ENCODE measurements around the gene SSTR5.
"Not testable (repeated sequence)": the region's sequence is repeated elsewhere in the genome, so short reads cannot be mapped to it uniquely, and the experiment has no call there.

SSTR5 gene

DNA sequence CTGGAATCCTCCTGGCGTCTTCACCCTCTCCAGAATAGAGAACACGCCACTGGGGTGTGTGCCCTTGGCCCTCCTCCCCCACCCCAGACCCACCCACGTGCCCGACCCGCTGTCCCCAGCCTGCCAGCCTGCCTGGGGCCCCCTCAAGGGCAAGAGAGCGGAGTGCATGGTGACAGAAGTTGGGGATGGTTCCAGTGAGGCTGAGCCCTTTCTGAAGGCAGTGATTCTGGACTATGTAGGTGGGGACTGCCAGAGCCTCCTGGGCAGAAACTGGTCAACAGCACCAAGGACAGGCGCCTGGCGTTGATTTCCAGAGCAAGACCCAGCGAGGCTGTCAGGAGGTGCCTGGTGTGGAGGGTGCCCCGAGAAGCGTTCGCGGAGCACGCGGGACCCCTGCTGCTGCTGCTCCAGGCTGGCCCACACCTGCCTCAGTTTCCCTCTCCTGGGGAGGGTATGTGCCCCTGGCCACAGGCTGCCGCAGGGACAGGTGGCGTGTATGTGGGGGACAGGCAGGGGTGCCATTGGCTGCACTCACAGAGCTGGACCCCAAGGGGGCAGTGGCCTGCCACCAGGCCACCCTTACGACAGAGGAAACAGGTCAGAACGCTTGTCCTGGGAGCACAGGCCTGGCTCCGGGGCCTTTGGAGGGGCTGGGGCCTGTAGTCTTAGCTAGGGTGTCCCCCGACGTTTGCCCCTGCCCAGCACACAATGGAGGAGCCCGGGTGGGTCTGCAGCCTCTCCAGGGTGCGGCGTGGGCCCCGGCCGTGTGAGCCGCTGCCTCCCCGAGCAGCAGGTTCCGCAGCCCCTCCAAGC lies 1.2 kb downstream of the SSTR5 start:
- no peak for DNase-seq (ENCODE audit: low spot score)

DNA sequence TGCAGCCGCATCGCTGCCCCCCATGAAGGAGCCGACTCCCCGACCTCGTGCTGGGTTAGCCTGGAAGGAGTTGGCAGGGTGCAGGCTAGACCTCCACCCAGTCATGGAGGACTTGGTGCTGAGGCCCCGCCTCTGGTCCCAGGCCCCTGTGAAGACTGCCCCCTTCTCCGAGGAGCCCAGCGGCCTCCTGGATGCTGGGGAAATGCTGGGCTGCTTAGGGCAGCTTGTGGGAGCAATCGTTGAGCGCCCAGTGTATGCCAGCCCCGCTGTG lies 1.8 kb downstream of the SSTR5 start:
- no peak for DNase-seq (ENCODE audit: low spot score)

DNA sequence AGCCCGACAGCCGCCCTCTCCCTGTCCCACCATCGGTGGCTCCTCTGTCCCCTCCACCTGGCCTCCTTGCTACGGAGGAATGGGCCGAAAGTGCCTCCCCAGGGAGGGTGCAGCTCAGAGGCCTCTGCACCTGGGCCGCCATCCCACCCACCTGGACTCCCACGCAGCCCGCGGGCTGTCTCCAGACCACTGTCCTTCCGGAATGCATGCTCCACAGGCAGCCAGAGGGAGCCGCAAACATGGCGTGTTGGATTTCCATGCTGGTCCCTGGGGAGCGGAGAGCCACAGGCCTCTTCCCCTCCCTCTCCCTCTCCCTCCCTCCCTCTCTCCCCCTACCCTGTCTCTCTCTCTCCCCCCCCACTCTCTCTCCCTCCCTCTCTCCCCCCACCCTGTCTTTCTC lies 3.0 kb downstream of the SSTR5 start:
- DNase-seq (ENCODE audit: low spot score) = no peak

DNA sequence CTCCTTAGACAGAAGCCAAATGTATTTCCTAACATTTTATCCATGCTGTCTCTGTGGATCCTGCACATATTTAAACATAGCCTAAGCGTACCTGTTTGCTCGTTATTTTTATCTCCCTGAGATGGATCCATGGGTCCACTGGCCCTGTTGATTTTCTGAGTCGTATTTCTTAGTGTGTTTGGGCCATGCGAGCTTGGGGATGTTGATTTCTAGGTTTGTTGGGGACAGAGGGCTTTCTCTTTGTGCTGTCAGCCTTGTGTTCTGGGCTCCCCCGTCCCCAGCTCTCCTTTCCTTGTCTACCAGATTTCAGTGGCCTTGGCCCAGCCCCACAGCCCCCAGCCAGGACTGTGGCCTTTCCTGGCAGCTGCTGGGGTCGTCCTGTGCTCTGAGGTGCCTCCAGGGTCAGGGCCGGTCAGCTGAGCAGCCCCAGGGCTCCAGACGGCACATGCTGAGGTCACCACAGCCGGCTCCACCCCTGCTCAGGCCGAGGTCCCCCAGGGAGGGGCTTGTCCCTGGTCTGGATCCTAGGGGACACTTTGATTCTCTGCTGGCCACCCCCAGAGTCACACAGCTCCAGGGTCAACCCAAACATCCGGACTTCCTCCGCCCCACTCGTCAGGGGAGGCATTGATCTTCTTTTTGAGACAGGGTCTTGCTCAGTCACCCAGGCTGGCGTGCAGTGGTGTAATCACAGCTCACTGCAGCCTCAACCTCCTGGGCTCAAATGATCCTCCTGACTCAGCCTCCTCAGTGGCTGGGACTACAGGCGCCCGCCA lies 4.4 kb downstream of the SSTR5 start:
- no peak for DNase-seq (ENCODE audit: low spot score)

DNA sequence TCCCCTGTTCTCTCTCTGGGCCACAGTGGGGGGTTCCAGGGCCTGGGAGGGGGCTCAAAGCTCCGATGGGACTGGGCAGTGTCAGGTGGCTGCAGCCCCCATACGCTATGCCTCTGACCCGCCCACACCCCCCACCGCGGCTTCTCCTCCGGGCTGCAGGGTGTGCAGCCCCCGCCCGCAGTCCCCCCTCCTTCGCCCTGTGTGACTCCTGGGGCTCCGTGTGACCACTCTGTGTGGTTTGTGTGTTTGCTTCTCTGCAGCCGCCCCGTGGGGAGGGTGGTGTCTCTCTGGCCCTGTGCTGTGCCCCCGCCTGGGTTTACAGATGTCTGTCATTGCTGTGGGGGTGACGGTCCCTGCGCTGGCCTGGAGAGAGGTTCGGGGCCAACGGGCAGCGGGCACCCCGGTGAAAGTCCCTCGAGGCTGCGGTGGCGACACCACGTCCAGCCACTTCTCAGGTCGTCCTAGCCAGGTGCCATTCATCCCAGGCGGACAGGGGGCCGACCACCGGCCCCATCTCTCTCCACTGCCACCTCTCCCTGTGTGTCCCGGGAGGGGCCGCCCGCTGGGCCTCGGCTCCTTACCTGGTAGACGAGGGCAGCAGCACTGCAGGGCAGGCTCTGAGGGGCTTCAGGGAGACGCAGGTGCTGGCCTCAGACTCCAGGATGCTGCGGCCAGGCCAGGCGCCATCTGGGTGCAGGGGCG lies 5.5 kb downstream of the SSTR5 start:
- no peak for DNase-seq (ENCODE audit: low spot score)

DNA sequence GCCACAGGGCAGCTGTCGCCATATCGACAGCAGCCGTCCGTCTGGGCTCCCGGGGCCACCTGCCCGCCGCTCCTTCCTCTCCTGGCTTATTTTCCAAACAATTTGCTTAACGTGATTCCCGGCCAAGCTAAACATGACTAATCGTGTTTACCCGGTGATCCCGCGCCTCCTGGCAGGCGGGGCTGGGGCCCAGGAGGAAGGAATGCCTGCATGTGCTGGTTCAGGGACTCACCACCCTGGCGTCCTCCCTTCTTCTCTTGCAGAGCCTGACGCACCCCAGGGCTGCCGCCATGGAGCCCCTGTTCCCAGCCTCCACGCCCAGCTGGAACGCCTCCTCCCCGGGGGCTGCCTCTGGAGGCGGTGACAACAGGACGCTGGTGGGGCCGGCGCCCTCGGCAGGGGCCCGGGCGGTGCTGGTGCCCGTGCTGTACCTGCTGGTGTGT lies 6.1 kb downstream of the SSTR5 start:
- no peak for DNase-seq (ENCODE audit: low spot score)

DNA sequence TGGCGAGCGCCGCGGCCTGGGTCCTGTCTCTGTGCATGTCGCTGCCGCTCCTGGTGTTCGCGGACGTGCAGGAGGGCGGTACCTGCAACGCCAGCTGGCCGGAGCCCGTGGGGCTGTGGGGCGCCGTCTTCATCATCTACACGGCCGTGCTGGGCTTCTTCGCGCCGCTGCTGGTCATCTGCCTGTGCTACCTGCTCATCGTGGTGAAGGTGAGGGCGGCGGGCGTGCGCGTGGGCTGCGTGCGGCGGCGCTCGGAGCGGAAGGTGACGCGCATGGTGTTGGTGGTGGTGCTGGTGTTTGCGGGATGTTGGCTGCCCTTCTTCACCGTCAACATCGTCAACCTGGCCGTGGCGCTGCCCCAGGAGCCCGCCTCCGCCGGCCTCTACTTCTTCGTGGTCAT lies 6.8 kb downstream of the SSTR5 start:
- no peak for DNase-seq (ENCODE audit: low spot score)

DNA sequence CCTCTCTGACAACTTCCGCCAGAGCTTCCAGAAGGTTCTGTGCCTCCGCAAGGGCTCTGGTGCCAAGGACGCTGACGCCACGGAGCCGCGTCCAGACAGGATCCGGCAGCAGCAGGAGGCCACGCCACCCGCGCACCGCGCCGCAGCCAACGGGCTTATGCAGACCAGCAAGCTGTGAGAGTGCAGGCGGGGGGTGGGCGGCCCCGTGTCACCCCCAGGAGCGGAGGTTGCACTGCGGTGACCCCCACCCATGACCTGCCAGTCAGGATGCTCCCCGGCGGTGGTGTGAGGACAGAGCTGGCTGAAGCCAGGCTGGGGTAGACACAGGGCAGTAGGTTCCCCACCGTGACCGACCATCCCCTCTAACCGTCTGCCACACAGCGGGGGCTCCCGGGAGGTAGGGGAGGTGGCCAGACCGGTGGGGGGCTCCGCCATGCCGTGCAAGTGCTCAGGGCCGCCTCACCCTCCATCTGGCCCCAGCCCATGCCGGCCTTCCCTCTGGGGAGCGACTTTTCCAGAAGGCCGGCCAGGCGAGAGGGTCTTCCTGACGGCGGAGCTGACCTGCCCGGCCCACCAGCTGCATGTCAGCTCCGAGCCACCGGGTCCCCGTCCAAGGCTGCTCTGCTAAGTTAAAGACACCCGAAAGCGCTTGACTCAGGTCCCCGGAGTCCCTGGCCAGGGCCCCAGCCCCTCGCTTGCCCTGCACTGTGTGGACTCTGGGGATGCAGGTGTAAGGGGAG lies 7.4 kb downstream of the SSTR5 start:
- no peak for DNase-seq (ENCODE audit: low spot score)

DNA sequence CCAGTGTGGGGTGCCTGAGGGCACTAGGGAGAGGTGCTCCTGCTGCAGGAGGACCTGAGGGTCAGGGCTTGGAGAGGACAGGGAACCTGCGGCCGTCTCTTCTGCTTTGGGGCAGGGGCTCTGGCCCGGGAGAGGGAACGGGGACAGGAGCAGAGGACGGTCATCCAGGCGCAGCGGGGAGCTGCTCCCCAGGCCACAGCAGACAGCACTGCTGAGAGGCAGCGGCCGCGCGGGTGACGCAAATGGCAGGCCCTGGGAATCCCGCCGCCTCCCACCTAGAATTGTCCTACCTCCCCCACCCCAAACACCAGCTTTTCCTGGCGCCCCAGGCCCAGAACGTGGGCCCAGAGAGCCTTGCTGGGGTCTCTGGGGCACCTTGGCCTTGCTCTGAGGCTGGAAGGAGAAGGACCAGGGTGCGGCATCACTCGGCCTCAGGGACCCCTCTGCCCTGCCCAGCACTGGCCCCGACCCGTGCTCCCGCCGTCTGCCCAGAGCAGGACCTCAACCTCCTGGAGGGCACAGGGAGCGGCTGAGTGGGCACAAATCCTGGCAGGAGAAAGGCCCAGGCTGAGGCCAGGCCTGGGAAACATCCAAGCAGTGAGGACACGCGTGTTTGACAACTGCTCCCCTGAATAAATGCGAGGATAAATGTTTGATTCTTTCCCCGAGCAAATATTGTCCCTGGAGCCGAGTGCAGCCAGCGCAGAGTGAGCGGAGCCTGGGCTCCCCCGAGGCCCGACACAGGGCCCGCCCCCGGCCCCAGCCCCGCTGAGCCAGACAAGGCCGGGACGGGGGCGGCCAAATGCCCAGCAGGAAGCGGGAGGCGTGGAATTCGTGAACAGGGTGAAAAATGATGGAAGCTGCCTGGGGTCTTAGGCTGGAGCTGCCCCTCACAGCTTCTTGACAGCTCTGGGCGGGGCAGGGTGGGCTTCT lies 8.5 kb downstream of the SSTR5 start:
- DNase-seq (ENCODE audit: low spot score) = no peak

DNA sequence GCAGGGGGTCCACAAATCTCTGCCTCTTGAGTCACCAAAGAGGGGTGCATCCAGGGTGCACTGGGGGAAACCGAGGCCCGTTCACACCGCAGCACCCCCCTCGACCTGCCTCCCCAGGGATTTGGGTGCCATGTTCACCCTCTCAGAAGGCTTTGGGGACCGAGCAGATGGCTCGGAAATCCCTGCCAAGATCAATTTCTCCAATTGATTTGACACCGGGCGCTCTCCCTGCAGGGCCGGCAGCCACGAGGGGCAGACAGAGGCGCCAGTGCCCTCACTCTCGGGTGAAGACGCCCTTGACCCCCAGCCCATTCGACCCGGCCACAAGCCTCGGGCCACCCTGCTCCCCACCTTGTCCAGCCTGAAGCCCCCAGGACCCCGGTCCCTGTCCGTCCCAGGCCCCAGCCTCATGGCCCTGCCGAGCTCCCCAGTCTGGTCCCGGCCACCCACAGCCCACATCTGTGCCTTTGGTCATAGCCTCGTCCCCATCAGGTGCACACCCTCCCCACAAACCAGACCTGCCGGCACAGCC lies 9.3 kb downstream of the SSTR5 start:
- no peak for DNase-seq (ENCODE audit: low spot score)

DNA sequence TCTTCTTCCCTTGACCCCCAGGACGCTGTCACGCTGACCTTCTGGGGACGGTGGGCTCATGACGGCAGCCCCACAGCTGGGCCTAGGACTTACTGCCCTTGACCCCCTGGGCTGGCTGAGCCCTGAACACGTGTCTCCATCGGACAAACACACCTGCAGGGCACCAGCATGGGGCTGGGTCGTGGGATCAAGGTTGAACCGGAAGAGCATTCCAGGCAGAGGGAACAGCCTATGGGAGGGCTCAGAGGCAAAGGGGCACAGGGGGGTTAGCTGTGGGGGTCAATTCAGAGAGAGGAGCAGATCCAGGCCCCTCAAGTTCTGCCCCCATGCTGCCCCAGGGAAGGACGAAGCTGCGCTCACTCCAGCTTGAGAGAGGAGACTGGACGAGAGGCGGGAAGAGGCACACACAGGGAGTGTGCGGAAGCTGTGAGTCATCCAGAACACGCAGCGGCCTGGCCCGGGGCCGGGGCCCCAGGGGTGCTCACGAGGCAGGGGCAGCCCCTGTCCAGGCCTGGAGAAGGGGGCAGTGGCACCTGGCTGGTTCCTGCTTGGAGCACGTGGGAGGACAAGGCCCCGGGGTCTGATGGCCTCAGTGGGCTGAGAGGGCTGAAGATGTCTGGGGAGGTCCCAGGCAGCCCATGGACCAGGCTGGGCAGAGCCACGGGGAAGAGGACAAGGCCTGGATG lies 9.9 kb downstream of the SSTR5 start:
- DNase-seq (ENCODE audit: low spot score) = no peak

DNA sequence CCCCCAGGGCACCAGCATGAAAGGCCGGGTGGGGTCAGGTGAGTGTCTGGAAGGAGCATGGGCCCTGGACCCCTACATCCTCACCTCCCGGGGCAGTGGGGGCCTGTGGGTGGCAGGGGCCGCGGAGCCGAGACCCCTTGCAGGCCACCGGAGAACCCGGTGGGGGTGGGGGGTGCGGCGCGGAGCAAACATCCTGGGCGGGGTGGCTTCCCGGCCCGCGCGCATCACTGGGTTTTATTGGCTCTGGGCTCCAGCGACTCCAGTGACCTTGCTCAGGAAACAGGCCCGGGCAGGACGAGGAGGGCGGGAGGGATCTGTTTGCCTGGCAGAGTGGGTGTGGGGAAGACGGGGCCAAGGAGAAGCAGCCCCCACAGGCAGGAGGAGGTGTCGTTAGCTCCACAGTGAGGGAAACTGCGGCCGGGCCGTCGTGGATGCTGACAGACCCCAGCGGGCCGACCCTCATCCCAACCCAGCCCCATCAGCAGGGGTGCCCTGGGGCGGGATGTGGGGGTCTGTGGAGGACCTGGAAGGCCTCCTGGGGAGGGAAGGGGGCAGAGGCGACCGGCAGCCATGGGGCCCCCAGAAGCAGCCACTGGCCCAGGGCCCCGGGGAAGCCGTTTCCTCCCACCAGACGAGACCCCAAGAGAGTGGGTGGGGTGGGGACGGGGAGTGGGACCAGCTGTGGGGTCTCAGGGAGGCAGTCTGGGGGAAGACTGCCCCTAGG lies 10.6 kb downstream of the SSTR5 start:
- no peak for DNase-seq (ENCODE audit: low spot score)

DNA sequence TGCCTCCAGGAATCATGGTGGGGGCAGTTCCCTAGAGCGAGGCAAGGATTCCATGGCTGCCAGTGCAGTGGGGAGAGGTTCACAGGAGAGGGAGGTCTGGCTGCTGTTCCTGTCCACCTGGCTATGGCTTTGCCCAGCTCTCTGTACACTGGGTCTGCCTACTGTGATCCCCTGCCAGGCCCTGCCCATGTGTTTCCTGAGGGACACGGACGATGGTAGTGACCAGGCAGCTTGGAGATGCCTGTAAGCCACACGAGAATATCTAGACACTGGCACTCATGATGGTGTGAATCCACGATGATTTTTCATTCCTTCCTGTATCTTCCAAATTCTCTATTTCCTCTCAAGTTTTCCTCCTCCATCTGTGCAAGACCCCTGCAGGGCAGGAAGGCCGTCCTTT lies 12.4 kb downstream of the SSTR5 start:
- no peak for DNase-seq (ENCODE audit: low spot score)

DNA sequence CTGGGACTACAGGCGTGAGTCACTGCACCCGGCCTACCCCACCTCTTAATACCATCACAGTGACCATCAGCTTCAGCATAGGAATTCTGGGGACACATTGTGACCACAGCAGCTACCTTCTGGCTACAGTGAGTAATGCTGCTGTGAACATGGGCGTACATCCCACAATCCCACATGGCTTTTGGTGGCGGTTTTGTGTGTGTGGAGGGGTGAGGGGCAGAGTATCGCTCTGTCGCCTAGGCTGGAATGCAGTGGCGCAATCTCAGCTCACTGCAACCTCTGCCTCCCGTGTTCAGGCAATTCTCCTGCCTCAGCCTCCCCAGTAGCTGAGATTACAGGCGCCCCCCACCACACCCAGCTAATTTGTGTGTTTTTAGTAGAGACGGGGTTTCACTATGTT lies 13.9 kb downstream of the SSTR5 start:
- DNase-seq (ENCODE audit: low spot score) = not testable (repeated sequence)

DNA sequence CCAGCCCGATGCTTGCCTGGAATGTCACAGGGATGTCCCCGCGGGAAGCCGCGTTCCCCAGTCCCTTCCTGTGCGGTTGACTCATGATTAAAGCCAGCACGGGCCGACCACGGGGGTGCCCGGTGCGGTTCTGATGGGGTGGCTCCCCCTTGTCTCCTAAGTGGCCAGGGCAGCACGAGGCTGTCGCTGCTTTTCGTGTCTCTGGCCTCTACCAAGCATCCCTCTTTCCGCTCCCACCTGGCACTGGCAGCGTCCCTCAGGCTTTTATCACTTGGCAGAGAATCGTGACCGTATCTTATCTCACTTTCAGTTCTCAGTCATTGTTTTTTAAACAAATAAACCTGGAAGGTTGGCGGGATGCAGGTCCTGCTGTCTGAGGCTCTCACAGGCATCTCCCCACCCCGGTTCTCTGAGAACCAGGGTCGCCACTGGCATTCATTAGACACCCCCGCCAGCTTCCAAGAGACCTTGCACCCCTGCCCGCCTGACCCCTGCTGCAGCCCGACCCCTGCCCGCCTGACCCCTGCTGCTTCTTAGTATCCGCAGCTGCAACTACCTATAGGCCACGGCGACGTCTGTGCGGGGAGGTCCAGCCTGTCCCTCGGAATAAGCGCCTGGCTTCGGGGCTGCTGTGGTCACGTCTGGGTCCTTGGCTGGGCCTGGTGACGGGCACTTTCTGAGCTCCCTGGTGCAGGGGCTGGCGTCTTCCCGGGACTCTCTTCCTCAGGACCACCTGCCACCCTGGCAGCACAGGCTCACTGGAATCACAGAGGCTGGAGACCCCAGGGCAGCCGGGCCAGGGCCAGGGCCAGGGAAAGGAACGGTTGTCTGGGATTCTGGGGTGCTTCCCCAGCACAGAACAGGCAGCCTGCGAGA lies 16.0 kb downstream of the SSTR5 start:
- no peak for DNase-seq (ENCODE audit: low spot score)

DNA sequence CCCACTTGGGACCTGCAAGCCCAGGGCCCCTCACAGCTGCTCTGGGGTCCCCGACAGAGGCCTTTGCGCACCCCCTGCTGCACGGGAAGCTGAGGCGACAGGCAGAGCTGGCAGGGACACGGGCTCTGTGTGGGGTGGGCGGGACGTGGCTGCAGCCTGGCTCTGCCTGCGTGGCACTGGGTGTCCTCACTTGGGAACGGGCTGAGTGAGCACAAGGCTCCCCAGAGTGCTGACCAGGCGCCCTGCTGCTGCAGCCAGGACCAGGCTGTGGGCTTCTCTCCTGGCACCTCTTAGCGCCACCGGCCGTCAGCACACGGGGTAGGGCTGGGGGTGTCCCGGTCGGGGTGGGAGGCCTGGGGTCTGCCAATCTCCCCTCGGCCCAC lies 16.9 kb downstream of the SSTR5 start:
- DNase-seq (ENCODE audit: low spot score) = no peak

DNA sequence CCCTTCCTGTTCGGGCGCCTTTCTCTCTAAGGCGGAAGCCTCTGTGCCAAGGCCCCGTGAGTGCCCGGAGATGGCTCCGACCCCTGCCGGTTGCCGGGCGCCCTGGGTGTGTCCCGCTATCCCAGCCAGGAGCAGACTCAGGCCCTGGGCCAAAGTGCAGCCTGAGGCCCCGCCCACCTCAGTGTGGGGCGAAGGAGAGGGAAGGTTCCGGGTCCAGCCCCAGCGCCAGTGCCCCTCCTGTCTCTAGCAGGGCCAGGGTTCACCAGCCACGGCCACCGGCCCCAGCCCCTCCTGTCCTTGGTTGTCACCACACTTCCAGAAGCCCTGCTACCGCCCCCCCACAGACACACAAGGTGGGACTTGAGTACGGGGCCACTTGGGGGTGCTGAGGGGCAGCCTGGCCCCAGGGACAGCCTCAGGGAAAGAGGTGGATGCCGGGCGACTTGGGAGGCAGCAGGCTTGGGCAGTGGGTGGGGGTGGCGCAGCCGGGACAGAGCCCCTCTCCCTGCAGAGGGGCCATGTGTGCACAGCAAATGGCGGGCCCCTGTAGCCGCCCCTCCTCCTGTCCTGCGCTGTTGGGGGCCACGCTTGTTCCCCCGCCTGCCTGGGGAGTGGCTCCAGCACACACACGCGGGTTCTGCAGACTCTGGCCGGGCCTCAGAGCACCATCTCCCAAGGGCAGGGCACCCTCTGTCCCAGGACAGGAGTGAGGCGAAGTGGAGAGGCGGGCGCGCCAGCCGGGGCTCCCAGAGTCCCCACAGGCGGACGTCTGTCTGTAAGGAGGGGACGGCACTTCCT lies 17.5 kb downstream of the SSTR5 start:
- no peak for DNase-seq (ENCODE audit: low spot score)

Measured in CD4-positive, alpha-beta T cell treated with Interleukin-15 for 4 hours (primary cell).